Measurements from ENCODE around the gene NPL. TPM values are rescaled to one million over a fixed set of nuclear protein-coding genes. Genes with fewer than 3 reads are reported as not detected.

The NPL gene
- polyA plus RNA-seq, 1 donor from 2014 or later = 1.2 TPM

GRCh38 chr1:182755632-182756031 is 33.9 kb upstream of the NPL start:
- no peak overlapping the region for H2AFZ ChIP-seq (ENCODE audit: low read depth, low read length)
- no peak overlapping the region for H3K4me2 ChIP-seq (ENCODE audit: low read length)
- no peaks in the 10 kb centered on the region for H3K9me2 ChIP-seq (ENCODE audit: insufficient read depth, low read length)
- no peaks in the 10 kb centered on the region for H4K20me1 ChIP-seq (ENCODE audit: insufficient read depth)
- H3F3A ChIP-seq (ENCODE audit: insufficient read depth, low read length, poor library complexity, severe bottlenecking) = no peaks in the 10 kb centered on the region
- H3K4me3 ChIP-seq (ENCODE audit: low read length) = no peak overlapping the region
- H3K27ac ChIP-seq (ENCODE audit: low read length) = no peak overlapping the region
- no peaks in the 10 kb centered on the region for H3K27me3 ChIP-seq (ENCODE audit: insufficient read depth, low read depth, low read length)
- no peaks in the 10 kb centered on the region for H3K36me3 ChIP-seq (ENCODE audit: insufficient read depth, low read length)
- H3K9ac ChIP-seq (ENCODE audit: low read length) = no peak overlapping the region
- H3K79me2 ChIP-seq (replicated peaks; ENCODE audit: insufficient read depth, low read length) = no peaks in the 10 kb centered on the region
- TF ChIP-seq SMC3 (conservative IDR thresholded peaks at IDR 0.05; ENCODE audit: poor library complexity) (no peak), POLR2AphosphoS5 (IDR thresholded peaks at IDR 0.05) (no peak), RAD21 (conservative IDR thresholded peaks at IDR 0.05) (no peak), EP300 (conservative IDR thresholded peaks at IDR 0.05; ENCODE audit: poor library complexity, severe bottlenecking) (no peak), TAF1 (IDR thresholded peaks at IDR 0.05; ENCODE audit: low read depth) (no peak), EZH2 (IDR thresholded peaks at IDR 0.05; ENCODE audit: borderline replicate concordance, insufficient read depth, low read length, poor library complexity, severe bottlenecking) (no peak), REST (IDR thresholded peaks at IDR 0.05; ENCODE audit: borderline replicate concordance) (no peak), MXI1 (conservative IDR thresholded peaks at IDR 0.05; ENCODE audit: poor library complexity, severe bottlenecking) (no peak)
- TF ChIP-seq, protein P1, sequence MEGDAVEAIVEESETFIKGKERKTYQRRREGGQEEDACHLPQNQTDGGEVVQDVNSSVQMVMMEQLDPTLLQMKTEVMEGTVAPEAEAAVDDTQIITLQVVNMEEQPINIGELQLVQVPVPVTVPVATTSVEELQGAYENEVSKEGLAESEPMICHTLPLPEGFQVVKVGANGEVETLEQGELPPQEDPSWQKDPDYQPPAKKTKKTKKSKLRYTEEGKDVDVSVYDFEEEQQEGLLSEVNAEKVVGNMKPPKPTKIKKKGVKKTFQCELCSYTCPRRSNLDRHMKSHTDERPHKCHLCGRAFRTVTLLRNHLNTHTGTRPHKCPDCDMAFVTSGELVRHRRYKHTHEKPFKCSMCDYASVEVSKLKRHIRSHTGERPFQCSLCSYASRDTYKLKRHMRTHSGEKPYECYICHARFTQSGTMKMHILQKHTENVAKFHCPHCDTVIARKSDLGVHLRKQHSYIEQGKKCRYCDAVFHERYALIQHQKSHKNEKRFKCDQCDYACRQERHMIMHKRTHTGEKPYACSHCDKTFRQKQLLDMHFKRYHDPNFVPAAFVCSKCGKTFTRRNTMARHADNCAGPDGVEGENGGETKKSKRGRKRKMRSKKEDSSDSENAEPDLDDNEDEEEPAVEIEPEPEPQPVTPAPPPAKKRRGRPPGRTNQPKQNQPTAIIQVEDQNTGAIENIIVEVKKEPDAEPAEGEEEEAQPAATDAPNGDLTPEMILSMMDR (IDR thresholded peaks at IDR 0.05; ENCODE audit: poor library complexity, severe bottlenecking) = no peak
- H3K9me3 ChIP-seq (ENCODE audit: low read length) = no peaks in the 10 kb centered on the region

- Histone ChIP-seq H3K9ac (ENCODE audit: low read length) (no peak overlapping the region), H2AFZ (ENCODE audit: low read depth, low read length) (no peak overlapping the region), H3K36me3 (ENCODE audit: insufficient read depth, low read length) (no peaks in the 10 kb centered on the region), H3K27ac (ENCODE audit: low read length) (no peak overlapping the region), H3F3A (ENCODE audit: insufficient read depth, low read length, poor library complexity, severe bottlenecking) (no peaks in the 10 kb centered on the region), H3K4me3 (ENCODE audit: low read length) (no peak overlapping the region), H3K79me2 (replicated peaks; ENCODE audit: insufficient read depth, low read length) (no peaks in the 10 kb centered on the region), H3K9me3 (ENCODE audit: low read length) (no peaks in the 10 kb centered on the region), H3K9me2 (ENCODE audit: insufficient read depth, low read length) (no peaks in the 10 kb centered on the region), H3K27me3 (ENCODE audit: insufficient read depth, low read depth, low read length) (no peaks in the 10 kb centered on the region), H4K20me1 (ENCODE audit: insufficient read depth) (no peaks in the 10 kb centered on the region), H3K4me2 (ENCODE audit: low read length) (no peak overlapping the region)
- no peak for TF ChIP-seq TAF1 (IDR thresholded peaks at IDR 0.05; ENCODE audit: low read depth)
- no peak for TF ChIP-seq SMC3 (conservative IDR thresholded peaks at IDR 0.05; ENCODE audit: poor library complexity)
- TF ChIP-seq POLR2AphosphoS5 (IDR thresholded peaks at IDR 0.05) = no peak
- TF ChIP-seq REST (IDR thresholded peaks at IDR 0.05; ENCODE audit: borderline replicate concordance) = no peak
- no peak for TF ChIP-seq MXI1 (conservative IDR thresholded peaks at IDR 0.05; ENCODE audit: poor library complexity, severe bottlenecking)
- TF ChIP-seq EP300 (conservative IDR thresholded peaks at IDR 0.05; ENCODE audit: poor library complexity, severe bottlenecking) = no peak
- no peak for TF ChIP-seq EZH2 (IDR thresholded peaks at IDR 0.05; ENCODE audit: borderline replicate concordance, insufficient read depth, low read length, poor library complexity, severe bottlenecking)
- TF ChIP-seq, protein P1 (IDR thresholded peaks at IDR 0.05; ENCODE audit: poor library complexity, severe bottlenecking) = no peak
- TF ChIP-seq RAD21 (conservative IDR thresholded peaks at IDR 0.05) = no peak
Observed at GRCh38 chr1:182756423-182756822, 33.1 kb upstream of the NPL start.
